Adipose tissue (tissue), 3 donors: ENCODE measurements around the gene MRM3. TPM values are rescaled to one million over a fixed set of nuclear protein-coding genes. Genes with fewer than 3 reads are reported as not detected.
"Not testable (repeated sequence)": the region's sequence is repeated elsewhere in the genome, so short reads cannot be mapped to it uniquely, and the experiment has no call there.

Experiments
- H3K27ac ChIP-seq: one replicate; pipeline ENCODE4 v1.5.1; 2013; ENCODE audit warnings: low read depth, low read length
- WGBS, 3 donors: extraction: QIAGEN DNeasy Blood & Tissue Kit; methylation state at CpG; one replicate each; pipeline ENCODE4 v1.1.7; 2013; 5-methylcytosine and 5-hydroxymethylcytosine counted together
- polyA plus RNA-seq, 3 donors: library from polyadenylated mRNA; stranded (reverse); fragments of 200-250 nt; gene quantifications; one replicate each; pipeline ENCODE4 v1.2.3, GENCODE V29; 2013
- donor health status: healthy with polysubstance abuse.
- donor health status: Bipolar disorder and iron deficiency.
- donor health status: healthy.

The MRM3 gene
- polyA plus RNA-seq, 3 donors = 7.4 to 26.4 (median 17.0) TPM

DNA sequence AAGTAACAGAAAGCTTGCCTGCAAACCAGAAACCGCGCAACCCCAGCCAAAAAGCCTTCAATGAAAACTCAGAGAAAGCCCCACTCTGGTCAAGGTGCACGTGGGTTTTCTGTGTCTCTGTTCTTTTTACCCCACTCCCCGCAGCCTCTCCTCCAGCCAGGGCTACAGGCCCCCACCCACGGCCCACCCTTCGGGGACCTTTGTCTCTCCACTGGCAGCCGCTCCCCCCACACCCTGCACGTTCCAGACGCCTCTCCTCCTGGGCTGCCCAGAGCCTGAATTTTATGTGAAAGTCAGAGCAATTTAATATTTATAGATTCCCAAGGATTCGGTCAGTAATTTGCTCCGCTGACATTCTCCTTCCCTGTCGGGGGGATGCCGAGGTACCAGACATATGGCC, 24.2 kb downstream of the MRM3 start:
- WGBS, 3 donors = 70 to 80% (median 77%) methylated on average over 13 of the region's 13 CpGs
- no peak overlapping the region for H3K27ac ChIP-seq

DNA sequence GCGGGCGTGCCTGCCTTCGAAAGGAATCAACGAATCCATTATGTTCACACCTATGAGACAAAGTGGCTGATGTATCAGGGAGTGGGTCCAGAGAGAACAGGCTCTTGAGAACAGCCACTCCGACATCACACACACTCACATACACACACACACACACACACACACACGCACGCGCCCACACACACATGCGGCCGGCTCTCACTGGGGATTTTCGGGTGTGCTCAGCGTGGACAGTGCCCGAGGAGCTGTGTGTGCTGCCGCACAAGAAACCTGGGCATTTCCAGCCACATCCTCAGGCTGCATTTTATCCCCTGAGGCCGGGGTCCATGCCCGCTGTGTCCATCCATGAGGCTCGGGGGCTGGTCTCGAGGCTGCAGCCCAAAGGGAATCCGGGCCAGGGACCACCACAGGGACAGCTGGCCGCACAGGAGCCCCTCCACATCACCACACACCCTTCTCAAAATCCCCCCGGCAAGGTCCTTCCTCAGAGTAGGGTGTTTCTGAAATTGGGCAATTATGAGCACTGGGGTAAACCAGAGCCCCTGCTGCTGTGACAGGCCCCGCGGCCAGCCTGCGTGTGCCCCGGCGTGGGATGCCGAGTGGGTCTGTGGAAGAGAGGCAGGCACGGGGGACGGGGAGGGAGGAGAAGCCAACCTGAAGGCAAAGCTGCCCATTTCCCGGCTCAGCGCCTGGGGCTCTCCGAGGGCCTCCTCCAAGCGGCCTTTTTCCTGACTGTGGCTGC, 24.8 kb downstream of the MRM3 start:
- no peak overlapping the region for H3K27ac ChIP-seq
- 85 to 89% (median 88%) methylated on average over 32 to 33 of the region's 33 CpGs for WGBS, 3 donors

DNA sequence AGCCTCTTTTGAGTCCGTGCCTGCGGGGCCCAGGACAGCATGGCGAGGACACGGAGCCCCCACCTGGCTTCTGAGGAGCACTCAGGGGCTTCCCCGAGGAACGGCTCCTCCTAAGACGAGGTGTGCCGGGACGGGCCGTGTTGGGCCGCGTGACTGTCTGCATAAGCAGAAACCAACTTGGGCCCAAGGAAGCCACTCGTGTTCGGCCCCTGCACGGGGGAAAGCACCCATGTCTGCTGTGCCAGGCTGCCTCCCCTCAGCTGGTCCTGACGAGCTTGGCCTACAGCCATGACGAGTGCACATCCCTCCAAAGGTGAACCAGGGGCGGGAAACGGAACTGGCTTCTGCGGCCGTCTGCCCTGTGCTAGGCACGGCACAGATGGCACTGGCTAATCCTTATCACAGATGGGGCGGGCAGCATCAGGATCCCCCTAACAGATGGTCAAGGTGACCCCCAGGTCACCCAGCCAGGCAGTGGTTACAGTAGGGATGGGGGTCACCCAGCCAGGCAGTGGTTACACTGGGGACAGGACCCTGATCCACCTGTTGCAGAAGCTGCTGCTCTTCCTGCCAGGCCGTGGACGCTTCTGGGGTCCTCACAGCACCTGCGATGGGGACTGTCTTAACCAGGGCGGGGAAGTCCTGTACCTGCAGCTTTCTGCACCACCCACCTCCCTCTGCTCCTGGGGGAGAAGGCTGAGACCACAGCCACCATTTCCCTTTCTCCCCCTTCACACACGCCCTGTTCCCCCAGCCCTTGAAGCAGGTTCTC, 25.6 kb downstream of the MRM3 start:
- H3K27ac ChIP-seq = no peak overlapping the region
- WGBS, 3 donors = 90 to 92% (median 91%) methylated on average over 27 to 28 of the region's 28 CpGs

DNA sequence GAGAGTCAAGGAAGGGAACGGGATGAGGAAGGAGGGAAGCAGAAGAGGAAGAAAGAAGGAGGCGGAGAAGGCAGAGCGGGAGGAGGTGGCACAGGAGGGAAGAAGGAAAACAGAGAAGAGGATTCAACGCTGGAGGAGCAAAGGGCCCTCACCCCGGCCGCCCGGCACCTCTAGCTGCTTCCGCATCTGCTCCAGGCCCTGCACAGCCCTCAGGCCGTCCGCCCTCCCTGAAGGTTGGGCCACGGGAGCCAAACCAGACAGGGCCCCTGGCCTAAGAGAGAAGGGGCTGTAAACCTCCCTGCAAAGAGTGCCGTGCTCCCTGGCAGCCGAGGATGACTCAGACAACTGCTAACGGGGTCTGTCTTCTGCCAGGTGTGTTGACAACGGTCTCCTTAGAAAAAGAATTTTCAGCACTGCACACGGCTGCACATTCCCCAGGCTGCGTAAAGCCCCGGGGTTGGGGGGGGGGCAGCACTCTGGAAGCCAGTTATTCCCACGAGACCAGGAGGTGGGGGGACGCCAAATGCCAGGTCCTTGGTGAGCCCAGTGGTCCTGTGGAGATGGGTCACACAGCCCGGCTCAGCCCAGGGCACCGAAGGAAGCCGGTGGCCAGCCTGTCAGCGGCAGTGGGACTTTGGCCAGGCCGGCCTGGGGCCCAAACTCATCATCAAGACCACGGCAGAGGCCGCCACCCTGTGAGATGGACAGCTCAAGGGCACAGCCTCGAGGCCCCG, 29.1 kb downstream of the MRM3 start:
- 79 to 86% (median 80%) methylated on average over 26 to 29 of the region's 29 CpGs for WGBS, 3 donors
- H3K27ac ChIP-seq = no peak overlapping the region

DNA sequence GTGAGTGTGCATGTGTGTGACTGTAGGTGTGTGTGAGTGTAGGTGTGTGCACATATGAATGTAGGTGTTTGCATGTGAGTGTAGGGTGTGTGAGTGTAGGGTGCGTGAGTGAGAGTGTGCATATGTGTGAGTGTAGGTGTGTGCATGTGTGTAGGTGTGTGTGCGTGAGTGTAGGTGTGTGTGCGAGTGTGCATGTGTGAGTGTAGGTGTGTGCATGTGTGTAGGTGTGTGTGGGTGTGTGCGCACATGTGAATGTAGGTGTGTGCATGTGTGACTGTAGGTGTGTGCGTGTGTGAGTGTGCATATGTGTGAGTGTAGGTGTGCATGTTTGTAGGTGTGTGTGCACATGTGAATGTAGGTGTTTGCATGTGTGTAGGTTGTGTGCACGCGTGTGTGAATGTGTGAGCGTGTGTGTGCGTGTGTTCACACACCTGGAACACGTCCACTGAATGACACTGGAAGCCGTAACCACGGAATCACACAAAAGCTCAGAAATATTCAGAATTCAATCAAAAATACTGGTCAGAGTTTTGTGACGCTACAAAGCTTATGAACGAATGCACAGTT, 30.6 kb downstream of the MRM3 start:
- no peak overlapping the region for H3K27ac ChIP-seq
- WGBS, 3 donors = 92 to 97% (median 96%) methylated on average over 14 of the region's 14 CpGs

DNA sequence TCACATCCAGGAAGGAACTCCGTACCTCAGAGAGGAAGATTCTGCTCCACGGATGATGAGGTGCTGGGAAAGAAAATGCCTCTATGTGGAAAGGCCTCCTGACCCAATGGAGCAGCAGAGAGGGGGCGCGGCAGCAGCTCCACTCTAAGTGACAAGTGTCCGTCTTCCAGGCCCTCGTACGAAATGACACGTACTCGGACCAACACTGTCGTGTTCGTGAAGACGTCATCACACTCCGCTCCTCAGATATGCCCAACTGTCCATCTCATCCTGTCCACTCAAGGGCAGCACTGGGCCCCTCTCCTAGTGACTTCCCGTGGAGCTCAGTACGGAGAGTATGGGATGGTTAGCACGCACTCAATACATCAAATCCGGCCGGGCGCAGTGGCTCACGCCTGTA, 32.2 kb downstream of the MRM3 start:
- WGBS, 3 donors = 92 to 93% (median 93%) methylated on average over 20 of the region's 20 CpGs
- no peak overlapping the region for H3K27ac ChIP-seq

DNA sequence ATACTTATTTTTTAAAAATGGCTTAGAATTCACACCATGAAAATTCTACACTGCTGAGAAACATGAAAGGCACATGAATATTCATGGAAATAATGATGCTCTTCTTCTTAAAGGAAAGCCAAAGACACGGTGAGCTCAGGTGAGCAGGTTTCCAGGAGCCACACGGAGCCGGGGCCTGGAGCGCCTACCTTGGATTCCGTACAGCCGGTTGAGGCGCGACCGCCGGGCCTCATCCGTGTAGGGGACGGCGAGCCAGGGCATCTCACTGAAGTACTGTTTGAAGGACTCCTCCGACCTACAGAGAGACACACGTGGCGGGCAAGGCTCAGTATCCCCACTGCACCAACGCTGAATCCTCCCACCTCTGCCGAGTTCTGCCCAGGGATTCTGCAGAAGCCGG, 37.1 kb downstream of the MRM3 start:
- WGBS, 3 donors = 95 to 96% (median 95%) methylated on average over 19 of the region's 19 CpGs

DNA sequence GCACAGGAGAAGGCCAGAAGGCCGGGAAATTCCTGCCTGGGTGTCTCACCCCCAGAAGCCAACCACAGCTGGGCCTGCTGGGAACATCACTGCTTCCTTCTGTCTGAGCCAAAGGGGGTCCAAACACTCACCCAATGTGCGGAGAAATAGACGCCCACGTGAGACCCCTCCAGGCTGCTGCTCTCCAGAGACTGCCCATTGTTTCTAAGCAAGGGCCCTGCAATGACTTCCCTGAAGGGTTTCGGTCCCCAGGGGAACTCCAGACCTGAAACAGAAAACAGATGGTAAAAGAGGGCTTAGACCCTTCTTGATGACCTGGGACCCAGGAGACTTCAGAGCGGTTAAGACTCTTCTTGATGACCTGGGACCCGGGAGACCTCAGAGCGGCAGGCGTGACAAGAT, 41.3 kb downstream of the MRM3 start:
- H3K27ac ChIP-seq = no peak overlapping the region
- WGBS, 3 donors = 91 to 96% (median 92%) methylated on average over 9 of the region's 9 CpGs

More for the DNA sequence above, 37.1 kb downstream of the MRM3 start:
- no peak overlapping the region for H3K27ac ChIP-seq

DNA sequence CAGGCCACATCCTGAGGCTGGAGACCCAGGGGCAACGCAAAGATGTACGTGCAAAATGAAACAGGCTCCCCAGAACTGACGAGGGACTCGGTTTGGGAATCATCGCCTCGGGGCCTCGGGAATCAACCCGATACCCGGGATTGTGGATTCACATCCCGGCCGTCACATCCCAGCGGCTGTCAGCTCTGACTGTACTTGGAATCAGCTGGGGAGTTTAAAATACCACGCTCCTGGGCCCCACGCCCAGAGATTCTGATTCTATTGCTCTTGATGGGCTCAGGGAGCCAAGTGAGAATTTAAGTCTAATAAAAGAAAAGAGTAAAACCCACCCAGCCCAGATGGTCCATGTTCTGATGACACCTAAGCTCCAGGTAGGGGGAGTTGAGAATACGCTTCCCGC, 42.2 kb downstream of the MRM3 start:
- 87 to 97% (median 93%) methylated on average over 16 of the region's 16 CpGs for WGBS, 3 donors
- H3K27ac ChIP-seq = no peak overlapping the region

DNA sequence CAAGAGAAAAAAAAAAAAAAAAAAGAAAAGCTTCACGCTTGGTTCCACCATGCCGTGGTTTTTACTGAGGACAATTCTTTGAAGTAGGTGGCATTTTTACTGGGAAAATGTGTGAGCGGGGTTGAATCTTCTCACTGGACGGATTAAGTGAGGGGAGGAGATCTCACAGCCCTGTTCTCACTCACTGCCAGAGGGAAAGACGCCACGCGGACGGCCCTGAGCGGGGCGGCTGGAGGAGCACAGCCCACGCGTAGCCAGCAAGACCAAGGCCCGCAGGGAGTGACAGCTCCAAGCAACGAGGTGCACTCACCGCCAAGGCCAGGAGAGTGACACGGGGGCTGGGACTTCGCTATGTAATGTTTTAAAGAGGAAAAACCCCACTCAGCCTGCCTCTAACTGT, 43.1 kb downstream of the MRM3 start:
- WGBS, 3 donors = 66 to 82% (median 79%) methylated on average over 17 of the region's 17 CpGs
- no peak overlapping the region for H3K27ac ChIP-seq

DNA sequence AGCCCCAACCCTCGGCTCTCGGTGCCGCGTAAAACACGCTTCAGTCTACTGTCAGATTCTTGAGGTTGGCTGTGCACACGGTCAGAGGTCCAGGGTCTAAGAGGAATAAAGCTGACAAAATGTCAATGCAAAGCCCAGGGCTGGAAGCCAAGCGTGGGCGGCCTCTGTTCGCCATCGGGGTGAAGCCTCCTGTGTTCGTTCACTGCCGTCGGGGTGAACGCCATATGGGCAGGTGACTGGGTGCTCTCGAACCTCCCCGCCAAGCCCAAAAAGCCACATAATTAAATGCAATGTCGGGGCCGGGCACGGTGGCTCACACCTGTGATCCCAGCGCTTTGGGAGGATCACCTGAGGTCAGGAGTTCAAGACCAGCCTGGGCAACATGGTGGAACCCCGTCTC, 44.6 kb downstream of the MRM3 start:
- WGBS, 3 donors = 90 to 95% (median 93%) methylated on average over 21 of the region's 21 CpGs
- no peak overlapping the region for H3K27ac ChIP-seq

DNA sequence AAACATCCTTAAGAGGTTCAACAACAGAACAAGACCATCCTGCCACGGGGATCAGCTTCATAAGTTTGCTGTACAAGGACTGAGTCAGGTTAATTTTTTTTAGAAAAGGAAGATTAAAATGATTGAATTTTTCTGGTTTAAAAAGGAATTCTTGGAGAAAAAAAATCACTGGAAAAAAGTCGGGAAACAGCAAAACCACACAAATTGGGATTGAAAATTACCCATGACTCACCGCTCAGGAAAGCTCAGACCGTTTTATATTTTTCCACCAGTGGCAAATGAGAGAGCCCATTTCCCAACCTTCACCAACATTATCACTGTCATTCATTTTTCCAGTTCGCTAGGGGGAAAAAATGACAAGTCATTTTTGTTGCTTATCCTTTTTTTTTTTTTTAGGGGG, 46.6 kb downstream of the MRM3 start:
- no peak overlapping the region for H3K27ac ChIP-seq
- WGBS, 3 donors = 80 to 90% (median 81%) methylated on average over 5 of the region's 5 CpGs

DNA sequence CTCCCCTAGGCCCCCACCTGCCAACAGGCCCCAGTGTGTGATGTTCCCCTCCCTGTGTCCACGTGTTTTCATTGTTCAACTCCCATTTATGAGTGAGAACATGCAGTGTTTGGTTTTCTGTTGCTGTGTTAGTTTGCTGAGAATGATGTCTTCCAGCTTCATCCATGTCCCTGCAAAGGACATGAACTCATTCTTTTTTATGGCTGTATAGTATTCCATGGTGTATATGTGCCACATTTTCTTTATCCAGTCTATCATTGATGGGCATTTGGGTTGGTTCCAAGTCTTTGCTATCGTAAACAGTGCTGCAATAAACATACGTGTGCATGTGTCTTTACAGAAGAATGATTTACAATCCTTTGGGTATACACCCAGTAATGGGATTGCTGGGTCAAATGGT, 47.5 kb downstream of the MRM3 start:
- not testable (repeated sequence) for H3K27ac ChIP-seq
- WGBS, 3 donors = 73 to 93% (median 92%) methylated on average over 3 of the region's 3 CpGs

DNA sequence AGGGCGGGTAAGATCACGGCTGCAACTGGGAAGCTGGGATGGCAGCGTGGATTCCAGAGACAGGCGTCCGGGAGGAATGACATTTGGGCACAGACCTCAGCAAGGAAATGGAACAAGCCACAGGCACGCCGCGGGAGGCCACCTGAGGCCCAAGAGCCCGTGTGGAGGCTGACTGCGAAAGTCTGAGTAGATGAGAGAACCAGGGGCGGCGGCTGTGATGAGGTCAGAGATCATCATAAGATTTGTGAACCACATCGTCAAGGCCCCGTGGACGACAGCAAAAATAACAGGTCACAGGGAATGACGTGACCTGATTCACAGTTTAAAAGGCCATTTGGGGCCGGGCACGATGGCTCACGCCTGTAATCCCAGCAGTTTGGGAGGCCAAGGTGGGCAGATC, 48.2 kb downstream of the MRM3 start:
- H3K27ac ChIP-seq = no peak overlapping the region
- WGBS, 3 donors = 76 to 84% (median 79%) methylated on average over 19 of the region's 19 CpGs

DNA sequence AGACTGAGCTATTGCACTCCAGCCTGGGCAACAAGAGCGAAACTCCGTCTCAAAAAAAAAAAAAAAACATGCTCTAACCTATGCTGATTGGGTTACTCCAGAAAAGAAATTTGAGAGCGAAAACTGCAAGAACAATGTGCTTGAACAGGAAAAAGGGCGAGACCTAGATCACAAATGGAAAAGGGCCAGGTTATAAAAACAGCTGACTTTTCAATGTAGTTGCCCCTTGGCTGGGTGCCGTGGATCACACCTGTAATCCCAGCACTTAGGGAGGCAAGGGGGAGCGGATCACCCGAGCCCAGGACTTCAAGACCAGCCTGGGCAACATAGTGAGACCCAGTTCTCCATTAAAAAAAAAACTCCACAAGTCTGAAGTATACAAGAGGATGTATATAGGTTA, 48.8 kb downstream of the MRM3 start:
- 76 to 96% (median 82%) methylated on average over 7 of the region's 7 CpGs for WGBS, 3 donors
- H3K27ac ChIP-seq = no peak overlapping the region

DNA sequence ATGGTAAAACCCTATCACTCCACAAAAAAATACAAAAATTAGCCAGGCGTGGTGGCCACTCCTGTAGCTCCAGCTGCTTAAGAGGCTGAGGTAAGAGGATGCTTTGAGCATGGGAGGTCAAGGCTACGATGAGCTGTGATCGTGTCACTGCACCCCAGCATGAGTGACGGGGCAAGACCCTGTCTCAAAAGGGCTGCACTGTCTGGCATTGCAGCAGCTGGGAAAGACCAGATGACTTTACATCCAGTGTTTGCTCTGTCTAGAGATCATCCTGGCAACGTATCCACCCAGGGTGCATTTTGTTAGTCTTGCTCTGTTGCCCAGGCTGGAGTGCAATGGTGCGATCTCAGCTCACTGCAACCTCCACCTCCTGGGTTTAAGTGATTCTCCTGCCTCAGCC, 52.0 kb downstream of the MRM3 start:
- H3K27ac ChIP-seq = no peak overlapping the region

DNA sequence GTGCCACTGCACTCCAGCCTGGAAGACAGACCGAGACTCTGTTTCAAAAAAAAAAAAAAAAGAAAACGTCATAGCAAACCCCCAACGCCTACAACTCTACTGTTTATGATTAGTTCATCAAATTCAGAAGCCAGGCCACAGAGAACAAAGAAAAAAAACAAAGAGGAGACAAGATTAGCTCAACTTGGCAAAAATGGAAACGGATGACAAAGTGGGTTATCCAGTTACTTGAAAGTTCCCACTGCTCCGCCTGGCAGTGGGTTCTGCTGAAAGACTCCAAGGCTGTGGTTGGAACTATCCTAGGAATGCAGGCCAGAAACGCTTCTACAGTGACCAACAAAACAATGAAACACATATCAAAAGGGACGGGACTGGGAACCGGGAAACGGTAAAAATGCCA, 53.1 kb downstream of the MRM3 start:
- WGBS, 3 donors = 51 to 75% (median 59%) methylated on average over 9 of the region's 9 CpGs
- no peak overlapping the region for H3K27ac ChIP-seq

More for the DNA sequence above, 52.0 kb downstream of the MRM3 start:
- WGBS, 3 donors = 78 to 95% (median 87%) methylated on average over 6 of the region's 6 CpGs

DNA sequence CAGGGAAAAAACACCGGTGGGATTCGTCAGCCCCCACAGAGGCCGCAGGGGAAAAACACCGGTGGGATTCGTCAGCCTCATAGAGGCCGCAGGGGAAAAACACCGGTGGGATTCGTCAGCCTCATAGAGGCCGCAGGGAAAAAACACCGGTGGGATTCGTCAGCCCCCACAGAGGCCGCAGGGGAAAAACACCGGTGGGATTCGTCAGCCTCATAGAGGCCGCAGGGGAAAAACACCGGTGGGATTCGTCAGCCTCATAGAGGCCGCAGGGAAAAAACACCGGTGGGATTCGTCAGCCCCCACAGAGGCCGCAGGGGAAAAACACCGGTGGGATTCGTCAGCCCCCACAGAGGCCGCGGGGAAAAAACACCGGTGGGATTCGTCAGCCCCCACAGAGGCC, 53.6 kb downstream of the MRM3 start:
- H3K27ac ChIP-seq = not testable (repeated sequence)
- 33 to 83% (median 67%) methylated on average over 1 to 11 of the region's 27 CpGs for WGBS, 3 donors

DNA sequence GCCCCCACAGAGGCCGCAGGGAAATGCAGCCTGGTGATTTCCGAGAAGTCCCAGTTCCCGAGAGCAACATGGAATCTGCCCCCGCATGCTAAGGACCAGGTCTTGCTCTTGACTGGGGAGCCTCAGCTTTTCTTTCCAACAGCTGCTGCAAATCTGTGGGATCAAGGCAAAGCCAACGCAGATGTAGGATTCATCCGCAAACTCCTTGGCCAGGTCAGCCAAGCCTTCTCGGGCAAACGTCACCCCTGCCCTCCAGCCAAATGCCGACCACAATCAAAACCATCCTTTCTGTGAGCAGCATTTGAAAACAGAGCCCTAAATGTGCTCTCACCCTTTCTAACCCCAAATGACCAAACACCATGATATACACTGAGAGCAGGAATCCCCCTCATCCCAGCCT, 54.0 kb downstream of the MRM3 start:
- 72 to 87% (median 76%) methylated on average over 9 of the region's 9 CpGs for WGBS, 3 donors
- no peak overlapping the region for H3K27ac ChIP-seq
